Pancreas (tissue), 10 donors: ENCODE data around the gene VSTM2B. TPM values are rescaled to one million over a fixed set of nuclear protein-coding genes. Genes with fewer than 3 reads are reported as not detected.

Source experiments
- ATAC-seq, 4 donors: fragments of 200-7000 bp; cut with Tn5 transposase; one replicate each; pipeline versions ENCODE4 v1.8.0 to v1.9.1; 2020; ENCODE audit warnings: mild to moderate bottlenecking in 4 of 4, moderate library complexity in 4 of 4
- DNase-seq, 6 donors: peaks; one replicate each; pipeline ENCODE4 v3.0.0-alpha.2; 2020
- FAIRE-seq: peaks from 2 replicates; lab custom pipeline; 2012; peaks lifted over from hg19 to GRCh38; lab: Jason Lieb, UNC
- H3K27ac ChIP-seq, 4 donors: fragments of 200-600 bp; sonication (generic); 1 replicate in 3 of 4; 2 replicates in 1 of 4; pipeline versions ENCODE4 v1.5.0 to v1.8.0; 2020
- H3K27me3 ChIP-seq, 4 donors: fragments of 200-600 bp; one replicate each; pipeline ENCODE4 v1.8.0; 2021
- H3K36me3 ChIP-seq, 3 donors: fragments of 200-600 bp; sonication (generic) in 1 of 3; one replicate each; pipeline versions ENCODE4 v1.5.0 to v1.8.0; 2020 to 2021
- H3K4me1 ChIP-seq, 3 donors: fragments of 200-600 bp; one replicate each; pipeline ENCODE4 v1.8.0; 2021
- H3K4me3 ChIP-seq, 4 donors: fragments of 200-600 bp; sonication (generic) in 2 of 4; one replicate each; pipeline versions ENCODE4 v1.5.0 to v1.8.0; 2020 to 2021
- H3K9me3 ChIP-seq, 4 donors: fragments of 200-600 bp; one replicate each; pipeline ENCODE4 v1.8.0; 2021
- WGBS, 2 donors: extraction: QIAGEN DNeasy Blood & Tissue Kit; methylation state at CpG; one replicate each; pipeline ENCODE4 v1.1.7; 2013; 5-methylcytosine and 5-hydroxymethylcytosine counted together
- intact Hi-C, 3 donors: fragments of 100-400 bp; cut with DNase I; formaldehyde crosslinking; loops; one replicate each; pipeline versions ENCODE4 v1.11.1 to v1.14.2; 2022
- polyA plus RNA-seq, 2 donors: library from polyadenylated mRNA; stranded (reverse); fragments of 200-250 nt; gene quantifications; one replicate each; pipeline ENCODE4 v1.2.3, GENCODE V29; 2013
- total RNA-seq, 6 donors: library from RNA; stranded (reverse); fragmentation: NEBNext Ultra II Directional in 4 of 6; extraction: Animal tissue kit (Norgen Biotek cat#: 25700) in 4 of 6; gene quantifications; one replicate each; pipeline versions ENCODE4 v1.2.1 to v1.2.4, GENCODE V29; 2021 to 2023
- TF ChIP-seq, protein P1 (sequence below), 4 donors: fragments of 200-600 bp; sonication (generic) in 3 of 4; IDR thresholded peaks; one replicate each; pipeline versions ENCODE4 v1.5.0 to v1.8.0; 2021; ENCODE audit warnings: antibody characterized with exemption in 4 of 4
- donor health status: healthy with polysubstance abuse.
- donor health status: DM: no; HTN: no; CAD: no; lungs with moderate emphysema.
- donor health status: DM: no; HTN: no; CAD: no.
- donor health status: control.
- donor health status: control.
- donor health status: Bipolar disorder and iron deficiency.
- donor health status: DM: yes; HTN: yes; CAD: no.
- donor health status: DM: no; HTN: no; CAD: no.
- donor health status: DM: no; HTN: no; CAD: no.
- donor health status: DM: yes; HTN: yes; CAD: no.

Gene VSTM2B
- total and polyA plus RNA-seq, 8 donors, result 0.05 TPM; not detected in 7

DNA sequence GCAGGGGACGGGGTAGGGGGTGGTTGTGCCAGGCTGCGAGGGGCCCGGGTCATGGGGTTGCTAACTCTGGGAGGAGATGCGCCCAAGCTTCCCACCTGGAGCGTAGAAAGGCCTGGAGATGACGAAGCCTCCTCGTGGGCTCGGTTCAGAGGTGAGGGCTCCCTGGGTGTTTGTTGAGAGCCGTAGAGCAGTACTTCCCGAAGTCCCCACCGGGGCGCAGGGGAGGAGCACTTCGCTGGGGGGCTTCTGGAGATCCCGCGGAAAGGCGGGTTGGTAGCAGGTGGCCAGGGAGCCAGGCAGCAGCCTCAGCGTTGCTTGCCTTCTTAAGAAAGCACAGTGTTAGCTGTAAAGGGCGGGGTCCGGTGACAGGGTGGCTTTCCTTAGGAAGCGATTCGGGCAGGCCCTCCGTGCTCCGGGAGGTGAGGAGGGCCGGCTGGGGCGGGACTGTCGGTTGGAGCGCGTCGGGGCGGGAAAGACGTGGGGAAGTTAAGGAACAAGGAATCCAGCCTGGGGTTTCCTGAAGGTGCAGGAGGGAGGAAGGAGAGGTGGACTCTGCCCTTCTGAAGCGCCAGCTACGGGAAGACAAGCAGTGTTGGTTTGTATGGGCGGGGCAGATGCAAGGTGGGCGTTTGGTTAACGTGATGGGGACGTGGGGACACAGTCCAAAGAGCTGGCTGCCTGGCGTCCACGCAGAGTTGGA is 3.3 kb downstream of the VSTM2B start:
- ATAC-seq (no peak), DNase-seq (peak in 2 of 6 donors; percentile 41 to 47), FAIRE-seq (no peak)
- 2 to 3% methylated on average over 39 of the region's 39 CpGs for WGBS, 2 donors
- no peaks in the 10 kb centered on the region for H3K9me3 ChIP-seq
- H3K4me3 ChIP-seq, result peak overlapping the region in 1 of 4 donors; percentile 31
- no peaks in the 10 kb centered on the region for H3K4me1 ChIP-seq
- intact Hi-C loops, result no loop called here
- H3K27me3 ChIP-seq, result peaks cover 0 to 24% (median 7%) of the 10 kb centered on the region in 4 donors
- H3K36me3 ChIP-seq, result no peaks in the 10 kb centered on the region
- no peak overlapping the region for H3K27ac ChIP-seq
- TF ChIP-seq, protein P1, sequence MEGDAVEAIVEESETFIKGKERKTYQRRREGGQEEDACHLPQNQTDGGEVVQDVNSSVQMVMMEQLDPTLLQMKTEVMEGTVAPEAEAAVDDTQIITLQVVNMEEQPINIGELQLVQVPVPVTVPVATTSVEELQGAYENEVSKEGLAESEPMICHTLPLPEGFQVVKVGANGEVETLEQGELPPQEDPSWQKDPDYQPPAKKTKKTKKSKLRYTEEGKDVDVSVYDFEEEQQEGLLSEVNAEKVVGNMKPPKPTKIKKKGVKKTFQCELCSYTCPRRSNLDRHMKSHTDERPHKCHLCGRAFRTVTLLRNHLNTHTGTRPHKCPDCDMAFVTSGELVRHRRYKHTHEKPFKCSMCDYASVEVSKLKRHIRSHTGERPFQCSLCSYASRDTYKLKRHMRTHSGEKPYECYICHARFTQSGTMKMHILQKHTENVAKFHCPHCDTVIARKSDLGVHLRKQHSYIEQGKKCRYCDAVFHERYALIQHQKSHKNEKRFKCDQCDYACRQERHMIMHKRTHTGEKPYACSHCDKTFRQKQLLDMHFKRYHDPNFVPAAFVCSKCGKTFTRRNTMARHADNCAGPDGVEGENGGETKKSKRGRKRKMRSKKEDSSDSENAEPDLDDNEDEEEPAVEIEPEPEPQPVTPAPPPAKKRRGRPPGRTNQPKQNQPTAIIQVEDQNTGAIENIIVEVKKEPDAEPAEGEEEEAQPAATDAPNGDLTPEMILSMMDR (IDR thresholded peaks at IDR 0.05), result no peak

DNA sequence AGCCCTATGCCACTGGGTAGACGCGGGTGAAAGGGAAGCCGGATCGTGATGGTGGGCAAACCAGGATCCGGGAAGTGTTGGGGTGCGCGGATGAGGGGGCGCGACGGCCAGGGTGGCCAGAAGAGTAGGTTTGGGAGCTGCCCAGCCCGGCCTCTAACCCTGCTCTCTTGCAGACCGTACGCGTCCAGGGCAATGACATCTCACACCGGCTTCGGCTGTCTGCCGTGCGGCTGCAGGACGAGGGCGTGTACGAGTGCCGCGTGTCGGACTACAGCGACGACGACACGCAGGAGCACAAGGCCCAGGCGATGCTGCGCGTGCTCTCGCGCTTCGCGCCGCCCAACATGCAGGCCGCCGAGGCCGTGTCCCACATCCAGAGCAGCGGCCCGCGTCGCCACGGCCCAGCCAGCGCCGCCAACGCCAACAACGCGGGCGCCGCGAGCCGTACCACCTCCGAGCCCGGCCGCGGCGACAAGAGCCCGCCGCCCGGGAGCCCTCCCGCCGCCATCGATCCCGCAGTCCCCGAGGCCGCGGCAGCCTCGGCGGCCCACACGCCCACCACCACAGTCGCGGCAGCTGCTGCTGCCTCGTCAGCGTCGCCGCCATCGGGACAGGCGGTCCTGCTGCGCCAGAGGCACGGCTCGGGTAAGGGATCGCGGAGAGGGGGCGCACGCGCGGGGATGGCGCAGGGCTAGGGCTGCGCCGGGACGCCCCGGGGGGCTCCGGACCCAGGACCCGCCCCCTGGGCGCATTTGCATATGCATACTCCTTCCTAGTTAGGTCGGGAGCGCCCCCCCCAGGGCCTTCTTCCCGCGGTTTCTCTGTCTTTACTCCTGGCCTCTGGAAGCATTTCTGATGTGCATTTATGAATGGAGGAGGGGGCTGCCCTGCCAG is 4.1 kb downstream of the VSTM2B start:
- Histone ChIP-seq H3K27ac (no peak overlapping the region), H3K9me3 (no peaks in the 10 kb centered on the region), H3K27me3 (peaks cover 0 to 21% (median 7%) of the 10 kb centered on the region in 4 donors), H3K4me3 (no peak overlapping the region), H3K4me1 (no peaks in the 10 kb centered on the region), H3K36me3 (no peaks in the 10 kb centered on the region)
- 4% methylated on average over 79 to 100 of the region's 100 CpGs for WGBS, 2 donors
- FAIRE-seq, result no peak
- DNase-seq, result peak in 2 of 6 donors; percentile 49 to 63
- intact Hi-C loops, result no loop called here
- TF ChIP-seq, protein P1 (IDR thresholded peaks at IDR 0.05), result no peak
- ATAC-seq, result no peak

DNA sequence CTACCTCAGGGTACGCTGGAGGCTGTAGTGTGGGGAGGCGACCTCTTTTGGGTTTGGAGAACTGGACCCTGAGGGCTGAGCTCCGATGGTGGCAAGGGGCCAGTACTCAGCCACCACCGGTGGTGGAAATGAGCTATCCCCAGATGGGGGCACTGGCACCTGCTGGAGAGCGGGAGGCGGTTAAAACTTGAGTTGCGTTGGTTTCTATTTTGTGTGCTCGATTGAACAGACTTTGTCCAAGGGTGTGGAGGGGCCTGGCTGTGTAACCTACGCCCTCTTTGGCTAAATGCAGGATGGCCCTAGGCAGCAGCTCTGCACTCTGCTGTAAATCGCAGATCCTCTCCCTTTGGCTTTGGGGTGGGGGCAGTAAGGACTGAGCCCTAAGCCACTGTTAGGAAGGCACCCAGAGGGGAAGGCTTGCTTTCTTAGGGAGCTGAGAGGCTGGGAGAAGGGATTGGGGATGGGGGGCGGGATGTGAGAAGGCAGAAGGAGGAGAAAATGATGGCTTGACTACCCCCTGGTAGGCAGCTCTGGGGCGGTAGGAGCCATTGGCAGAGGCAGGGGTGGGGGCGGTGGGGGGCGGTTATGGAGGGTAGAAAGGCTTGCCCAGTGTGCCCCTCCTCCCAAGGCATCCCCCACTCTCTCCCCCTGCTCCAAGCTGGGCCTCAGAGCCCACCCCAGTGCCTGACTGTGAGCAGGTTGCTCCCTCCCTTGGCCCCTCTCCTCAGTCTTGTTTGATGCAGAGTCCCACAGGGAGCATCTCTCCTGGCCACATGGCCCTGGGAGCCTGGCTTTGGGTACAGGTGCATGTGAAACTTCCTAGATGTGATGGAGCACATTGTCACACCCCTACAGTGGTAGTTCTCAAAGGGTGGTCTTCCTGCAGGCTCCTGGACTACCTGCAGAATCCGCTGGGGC is 5.0 kb downstream of the VSTM2B start:
- ATAC-seq (no peak), FAIRE-seq (no peak), DNase-seq (peak in 1 of 6 donors; percentile 23)
- H3K4me3 ChIP-seq, result no peak overlapping the region
- TF ChIP-seq, protein P1 (IDR thresholded peaks at IDR 0.05), result no peak
- 17 to 23% methylated on average over 13 of the region's 15 CpGs for WGBS, 2 donors
- H3K27ac ChIP-seq, result no peak overlapping the region
- intact Hi-C loops, result no loop called here
- H3K27me3 ChIP-seq, result peaks cover 0 to 20% (median 7%) of the 10 kb centered on the region in 4 donors
- H3K4me1 ChIP-seq, result no peaks in the 10 kb centered on the region
- no peaks in the 10 kb centered on the region for H3K9me3 ChIP-seq
- no peaks in the 10 kb centered on the region for H3K36me3 ChIP-seq

DNA sequence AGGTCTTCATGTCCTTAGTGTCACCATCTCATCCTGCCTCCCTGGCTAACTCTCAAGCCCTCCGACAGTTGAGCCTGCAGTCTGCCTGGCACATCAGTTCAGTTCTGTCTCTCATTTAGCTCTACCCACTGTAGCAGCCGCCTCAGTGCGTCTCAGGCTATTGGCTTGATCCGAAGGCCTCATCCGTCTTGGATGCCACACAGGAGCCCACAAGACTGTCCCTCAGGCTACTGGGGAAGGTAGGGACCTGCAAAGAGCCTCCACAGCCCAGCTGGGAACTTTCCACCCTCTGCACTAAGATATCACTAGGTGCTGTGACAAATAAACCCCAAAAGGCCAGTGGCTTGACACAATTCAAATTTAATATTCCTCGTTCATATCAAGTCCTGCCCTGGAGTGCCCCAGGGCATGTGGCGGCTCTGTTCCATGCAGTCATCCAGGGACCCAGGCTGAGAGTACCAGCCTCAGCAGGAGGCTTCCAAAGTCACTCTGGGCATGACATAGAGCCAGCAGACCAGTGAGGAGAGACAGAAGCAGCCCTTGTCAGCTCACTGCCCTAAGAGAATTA is 5.7 kb downstream of the VSTM2B start:
- ATAC-seq, result no peak

More for the DNA sequence above, 5.7 kb downstream of the VSTM2B start:
- no peak for FAIRE-seq
- Histone ChIP-seq H3K9me3 (no peaks in the 10 kb centered on the region), H3K36me3 (no peaks in the 10 kb centered on the region), H3K4me1 (no peaks in the 10 kb centered on the region), H3K4me3 (no peak overlapping the region), H3K27me3 (peaks cover 0 to 18% (median 7%) of the 10 kb centered on the region in 4 donors), H3K27ac (no peak overlapping the region)
- DNase-seq, result no peak
- 59 to 82% methylated on average over 7 of the region's 7 CpGs for WGBS, 2 donors
- TF ChIP-seq, protein P1 (IDR thresholded peaks at IDR 0.05), result no peak
- intact Hi-C loops, result no loop called here
